Stimulated activated CD8-positive, alpha-beta memory T cell treated with anti-CD3 and anti-CD28 coated beads, Interleukin-12 subunit alpha, Interleukin-12 subunit beta, amount 100 ng/mL, for 4 hours (primary cell): ENCODE measurements around the gene EXOC6.

Experiments used
- DNase-seq: peaks from one replicate; pipeline ENCODE4 v3.0.0-alpha.2; 2020; ENCODE audit warnings: low read depth

The EXOC6 gene

DNA sequence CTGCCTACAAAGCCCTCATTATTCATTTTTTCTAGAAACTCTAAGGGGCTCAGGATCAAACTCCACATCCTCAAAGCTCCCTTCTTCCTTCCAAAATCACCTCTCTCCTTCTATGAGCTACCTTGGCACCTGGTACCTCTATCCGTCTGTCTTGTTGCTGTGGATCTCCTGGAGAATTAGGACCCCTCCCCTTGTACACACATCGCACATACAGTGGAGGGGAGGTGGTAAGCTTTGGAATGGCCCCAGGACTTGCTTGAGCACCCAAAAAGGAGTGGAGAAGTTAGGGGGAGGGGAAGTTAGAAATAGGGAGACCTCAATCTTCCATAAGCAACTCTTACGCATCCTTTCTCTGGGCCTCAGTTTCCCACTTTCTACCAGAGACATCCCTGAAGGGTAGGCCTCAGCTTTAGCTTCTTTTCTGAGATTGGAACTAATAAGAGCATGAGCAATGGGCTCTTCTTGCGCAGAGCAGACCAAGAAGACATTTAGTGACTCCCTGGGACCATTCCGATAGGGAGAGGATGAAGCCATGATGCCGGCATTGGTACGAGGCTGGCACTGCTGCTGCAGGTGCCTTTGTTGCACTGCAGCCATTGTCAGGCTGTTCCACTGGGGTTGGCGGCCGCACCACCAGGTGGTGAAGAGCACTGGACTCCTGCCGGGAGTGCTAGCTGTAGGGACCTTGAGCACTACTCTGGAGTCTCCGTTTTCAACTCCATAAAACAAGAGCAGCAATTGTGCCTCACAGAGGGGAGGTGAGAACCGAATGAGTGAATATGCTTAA is 216.7 kb downstream of the EXOC6 start:
- no peak for DNase-seq

DNA sequence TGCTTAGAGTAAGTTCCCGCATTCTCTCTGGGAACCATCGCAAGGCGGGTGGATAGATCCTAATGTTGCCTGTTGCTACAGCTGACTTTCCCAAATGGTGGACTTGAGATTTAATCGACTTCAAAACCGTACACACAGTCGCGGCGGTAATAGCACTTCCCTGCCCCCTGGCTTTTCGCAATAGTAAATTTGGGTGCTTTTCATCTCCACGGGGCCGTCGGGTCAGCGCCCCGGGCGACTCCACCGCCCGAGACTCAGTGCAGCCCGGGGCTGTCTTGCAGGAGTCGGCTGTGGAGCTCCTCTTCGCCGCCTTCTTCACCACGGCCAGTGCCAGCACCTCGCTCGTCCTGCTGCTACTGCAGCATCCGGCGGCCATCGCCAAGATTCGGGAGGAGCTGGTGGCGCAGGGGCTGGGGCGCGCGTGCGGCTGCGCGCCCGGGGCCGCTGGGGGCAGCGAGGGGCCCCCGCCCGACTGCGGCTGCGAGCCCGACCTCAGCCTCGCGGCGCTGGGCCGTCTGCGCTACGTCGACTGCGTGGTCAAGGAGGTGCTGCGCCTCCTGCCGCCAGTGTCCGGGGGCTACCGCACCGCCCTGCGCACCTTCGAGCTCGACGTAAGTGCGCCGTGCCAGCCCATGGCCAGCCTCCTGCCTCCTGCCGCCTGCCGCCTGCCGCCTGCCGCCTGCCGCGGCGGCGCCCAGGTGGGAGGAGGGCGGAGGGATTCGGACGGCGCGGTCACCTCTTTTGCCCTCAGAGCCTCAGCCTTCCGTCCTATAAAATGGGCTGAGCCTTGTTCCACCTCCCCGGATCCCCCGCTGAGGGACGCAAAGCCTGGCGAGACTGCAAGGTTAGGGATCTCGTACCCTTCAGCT is 217.6 kb downstream of the EXOC6 start:
- DNase-seq: no peak

DNA sequence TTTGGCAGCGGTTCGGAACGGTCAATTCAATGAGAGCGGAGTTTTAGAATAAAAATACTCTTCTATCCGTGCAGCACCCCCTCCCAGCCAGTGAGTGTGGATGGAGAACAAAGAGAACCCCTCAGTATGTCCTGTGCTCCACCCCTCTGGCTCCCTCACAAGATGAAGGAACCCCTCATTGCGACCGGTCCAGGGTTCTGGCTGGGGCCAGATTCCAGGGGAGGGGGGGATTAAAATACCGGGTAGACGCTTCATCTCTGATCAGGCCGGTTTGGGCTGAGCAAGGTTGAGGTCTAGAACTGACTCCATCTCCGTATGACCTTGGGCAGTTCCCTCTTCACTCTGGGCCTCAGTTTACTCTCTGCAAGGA is 218.2 kb downstream of the EXOC6 start:
- no peak for DNase-seq

DNA sequence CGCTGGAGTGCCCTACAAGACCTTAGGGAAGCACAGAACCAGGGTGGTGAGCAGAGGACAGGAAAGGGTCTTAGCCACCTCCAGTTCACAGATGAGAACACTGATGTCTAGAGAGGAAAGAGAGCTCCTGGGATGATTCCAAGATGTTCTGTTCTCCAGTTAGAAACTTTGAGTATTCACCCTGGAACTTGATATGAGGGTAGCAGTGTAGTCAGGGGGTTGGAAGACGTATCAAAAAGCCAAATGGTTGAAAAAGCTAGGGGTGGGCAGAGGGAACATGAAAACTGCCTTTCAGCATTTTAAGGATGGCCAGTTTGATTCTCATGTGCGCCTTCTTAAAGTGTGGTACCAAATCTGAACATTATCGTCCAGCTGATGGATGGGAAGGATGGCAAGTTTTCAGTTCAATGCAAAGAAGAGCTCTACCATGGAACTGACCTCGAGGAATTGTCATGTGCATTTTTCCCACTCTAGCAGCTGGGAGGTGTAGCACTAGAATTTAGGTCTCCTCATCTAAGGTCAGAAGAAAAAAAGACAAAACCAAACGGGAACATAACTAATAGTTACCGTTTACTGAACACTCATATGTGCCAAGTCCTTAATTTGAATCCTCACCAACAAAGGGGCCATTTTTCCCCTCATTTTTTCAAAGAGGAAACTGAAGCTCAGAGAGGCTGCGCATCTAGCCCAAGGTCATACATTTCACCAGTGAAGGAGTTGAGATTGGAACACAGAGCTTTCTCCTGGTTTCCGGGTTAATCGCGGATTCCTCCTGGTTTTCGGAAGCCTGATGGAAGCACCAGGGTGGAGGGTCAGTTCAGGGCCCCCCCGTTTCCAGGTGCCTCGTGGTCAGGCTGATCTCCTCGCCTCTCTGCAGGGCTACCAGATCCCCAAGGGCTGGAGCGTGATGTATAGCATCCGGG is 219.4 kb downstream of the EXOC6 start:
- no peak for DNase-seq

DNA sequence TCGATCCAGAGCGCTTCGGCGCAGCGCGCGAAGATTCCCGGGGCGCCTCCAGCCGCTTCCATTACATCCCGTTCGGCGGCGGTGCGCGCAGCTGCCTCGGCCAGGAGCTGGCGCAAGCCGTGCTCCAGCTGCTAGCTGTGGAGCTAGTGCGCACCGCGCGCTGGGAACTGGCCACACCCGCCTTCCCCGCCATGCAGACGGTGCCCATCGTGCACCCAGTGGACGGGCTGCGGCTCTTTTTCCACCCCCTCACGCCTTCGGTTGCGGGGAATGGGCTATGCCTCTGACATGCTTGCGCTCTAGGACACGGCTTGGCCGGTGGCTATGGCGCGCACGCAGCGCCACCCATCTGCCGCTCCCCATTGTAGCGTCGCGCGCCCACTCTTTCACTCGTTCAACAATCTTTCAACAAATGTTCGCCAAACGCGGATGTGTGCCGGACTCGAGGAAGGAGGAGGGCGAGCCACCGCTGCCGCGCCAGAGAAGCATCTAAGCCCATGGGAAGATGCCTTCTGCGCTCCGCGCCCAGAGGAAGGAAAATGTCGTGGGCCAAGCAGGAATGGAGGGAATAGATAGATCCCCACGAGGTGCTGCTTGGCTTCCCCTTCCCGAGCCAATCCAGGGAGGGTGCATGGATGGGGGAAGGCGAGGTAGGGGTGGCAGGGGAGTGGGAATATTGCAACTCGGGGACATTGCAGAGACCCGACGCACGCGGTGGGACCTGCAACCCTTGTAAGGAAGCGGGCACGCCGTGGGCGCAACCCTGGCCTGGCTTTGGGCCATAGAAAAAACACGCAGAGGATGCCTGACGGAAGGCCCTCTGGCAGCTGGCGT is 220.3 kb downstream of the EXOC6 start:
- DNase-seq: no peak

DNA sequence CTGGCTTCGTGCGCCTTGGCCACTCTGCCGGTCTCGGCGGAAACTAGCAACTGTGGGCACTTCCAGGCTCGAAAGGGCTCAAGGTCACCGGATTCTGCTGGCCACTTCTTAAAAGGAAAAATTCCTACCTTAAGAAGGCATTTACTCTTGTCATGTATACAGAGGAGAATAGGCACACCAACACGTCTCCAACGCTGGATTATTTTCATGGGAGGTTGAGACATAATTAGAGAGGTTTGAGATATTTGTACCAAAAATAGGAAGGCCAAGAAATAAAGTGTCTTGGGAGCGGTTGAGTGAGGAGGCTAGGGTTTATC is 220.9 kb downstream of the EXOC6 start:
- no peak for DNase-seq

DNA sequence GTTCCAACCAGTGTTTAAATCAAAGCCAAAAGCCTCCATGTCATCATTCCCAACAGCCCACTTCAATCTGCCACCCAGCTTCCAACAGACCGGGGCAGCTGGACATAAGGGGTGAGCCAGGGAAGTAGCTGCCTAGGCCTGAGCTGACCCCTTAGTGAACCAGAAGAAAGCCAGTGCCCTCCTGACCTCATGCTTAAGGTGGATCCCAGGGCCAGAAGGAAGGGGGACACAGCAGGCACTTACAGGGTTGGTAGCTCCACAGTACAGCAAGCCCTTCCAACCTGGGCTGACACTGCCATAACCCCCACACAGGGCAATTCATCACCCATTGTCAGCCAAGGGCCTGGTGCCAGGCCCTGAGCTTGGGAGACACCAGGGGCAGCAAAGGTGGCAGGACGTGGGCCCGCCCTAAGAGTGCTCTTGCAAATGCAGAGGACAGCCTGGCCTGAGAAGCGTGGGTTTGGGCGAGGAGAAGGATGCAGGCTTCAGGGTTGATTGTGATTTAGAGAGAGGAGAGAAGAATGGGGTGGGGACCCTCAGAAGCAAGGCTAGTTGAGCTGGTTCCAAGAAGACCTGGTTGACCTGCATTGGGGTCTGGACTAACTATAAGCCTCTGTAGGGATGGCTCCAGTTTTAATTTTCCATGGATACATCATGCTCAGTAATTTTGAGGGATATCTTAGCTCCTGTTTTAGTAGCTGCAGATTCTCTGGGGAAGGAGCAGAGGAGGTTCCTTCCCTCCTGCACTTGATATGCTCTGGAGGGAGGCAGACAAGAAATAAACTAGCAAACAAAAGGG is 222.3 kb downstream of the EXOC6 start:
- DNase-seq: no peak

DNA sequence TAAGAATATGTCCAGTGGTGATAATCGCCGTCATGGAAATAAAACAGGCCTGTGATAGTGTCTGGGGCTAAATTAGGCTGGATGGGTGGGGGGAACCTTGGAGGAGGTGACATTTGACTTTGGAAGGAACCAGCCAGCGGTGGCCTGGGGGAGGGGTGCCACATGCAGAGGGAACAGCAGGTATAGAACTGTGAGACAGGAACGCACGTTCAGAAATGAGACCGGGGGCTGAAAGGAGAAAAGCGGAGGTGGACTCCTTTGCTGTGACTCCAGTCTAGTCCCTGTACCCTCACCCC is 222.8 kb downstream of the EXOC6 start:
- DNase-seq: no peak

DNA sequence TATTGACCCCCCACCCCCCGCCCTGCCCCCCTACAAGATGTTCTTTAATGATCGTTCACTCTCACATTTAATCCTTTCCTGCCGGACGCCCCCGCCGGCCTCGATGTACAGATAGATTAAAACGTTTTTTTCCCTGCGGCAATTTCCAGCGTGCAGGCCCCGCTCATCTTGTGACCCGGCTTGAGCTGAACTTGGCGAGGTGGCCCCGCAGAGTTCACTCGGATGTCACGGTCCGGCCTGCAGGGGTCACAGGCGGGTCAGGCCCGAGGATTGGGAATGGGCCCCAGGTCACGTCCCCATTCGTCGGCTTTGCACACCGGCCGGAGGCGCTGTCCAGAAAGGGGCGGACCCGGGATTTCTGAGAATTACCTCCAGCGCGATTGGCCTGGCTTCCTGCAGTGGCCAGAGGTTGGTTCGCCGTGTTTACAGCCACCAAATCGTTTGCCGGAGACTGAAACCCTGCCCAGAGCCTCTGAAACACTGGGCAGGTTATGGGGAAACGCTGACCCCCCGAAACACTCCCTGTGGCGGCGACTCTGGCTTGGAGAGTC is 223.4 kb downstream of the EXOC6 start:
- DNase-seq: no peak

DNA sequence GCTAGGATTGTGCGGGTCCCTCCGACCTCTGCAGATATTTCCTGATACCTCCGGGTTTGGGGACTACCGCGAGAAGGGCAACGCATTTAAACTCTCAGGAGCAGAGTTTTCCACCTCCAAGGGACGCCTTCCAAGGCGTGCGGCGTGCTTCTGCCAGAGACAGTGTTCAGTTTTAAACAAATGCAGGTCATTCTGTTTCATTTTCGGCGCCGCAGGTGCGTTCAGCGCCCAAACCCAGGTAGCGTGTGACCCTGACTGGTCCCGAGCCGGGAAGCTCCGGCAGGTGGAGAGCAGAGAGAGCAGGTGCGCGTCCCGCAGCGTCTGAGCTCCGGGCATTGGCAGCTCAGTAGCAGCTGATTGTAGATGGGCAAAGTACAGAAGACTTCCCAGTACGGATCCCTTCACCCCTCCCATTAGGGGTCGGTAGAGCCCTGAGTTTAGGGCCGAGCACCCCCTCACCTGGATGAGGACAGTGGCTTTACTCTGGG is 223.9 kb downstream of the EXOC6 start:
- no peak for DNase-seq

DNA sequence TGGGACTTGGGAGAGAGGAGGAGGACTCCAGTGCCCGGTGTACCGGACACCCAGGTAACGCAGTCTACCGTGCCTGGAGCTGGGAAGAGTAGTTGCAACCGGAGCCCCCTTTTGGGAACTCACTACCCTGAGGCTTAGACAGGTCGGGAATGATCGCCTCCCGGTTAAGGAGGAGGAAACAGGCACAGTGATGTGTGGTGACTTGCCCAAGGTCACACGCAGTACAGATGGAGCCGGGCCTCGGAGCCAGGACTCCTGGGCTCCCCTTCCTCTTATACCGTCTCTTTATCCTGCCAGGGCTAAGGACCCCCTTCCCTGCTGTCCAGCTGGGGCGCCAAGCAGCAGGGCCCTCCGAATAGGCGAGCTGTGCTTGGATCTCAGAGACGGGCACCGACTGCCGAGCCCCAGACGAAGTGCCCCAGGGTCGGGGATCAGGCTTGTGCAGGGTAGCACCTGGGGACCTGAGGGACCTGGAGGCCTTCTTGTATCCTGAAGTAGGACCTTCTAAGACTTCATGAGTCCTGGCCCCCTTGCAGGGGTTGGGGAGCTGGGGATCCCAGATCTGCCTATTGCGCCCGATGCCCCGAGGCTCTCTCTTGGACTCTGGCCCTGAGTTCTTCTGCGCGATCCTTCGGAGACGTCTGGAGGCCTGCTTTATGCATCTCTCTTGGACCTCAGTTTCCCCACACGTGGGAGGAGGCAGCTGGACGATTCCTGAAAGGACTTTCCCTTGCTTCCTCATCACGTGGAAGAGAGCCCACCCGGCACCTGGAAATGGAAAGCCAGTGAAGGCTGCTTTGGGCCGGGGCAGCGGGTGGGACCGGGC is 224.6 kb downstream of the EXOC6 start:
- no peak for DNase-seq

DNA sequence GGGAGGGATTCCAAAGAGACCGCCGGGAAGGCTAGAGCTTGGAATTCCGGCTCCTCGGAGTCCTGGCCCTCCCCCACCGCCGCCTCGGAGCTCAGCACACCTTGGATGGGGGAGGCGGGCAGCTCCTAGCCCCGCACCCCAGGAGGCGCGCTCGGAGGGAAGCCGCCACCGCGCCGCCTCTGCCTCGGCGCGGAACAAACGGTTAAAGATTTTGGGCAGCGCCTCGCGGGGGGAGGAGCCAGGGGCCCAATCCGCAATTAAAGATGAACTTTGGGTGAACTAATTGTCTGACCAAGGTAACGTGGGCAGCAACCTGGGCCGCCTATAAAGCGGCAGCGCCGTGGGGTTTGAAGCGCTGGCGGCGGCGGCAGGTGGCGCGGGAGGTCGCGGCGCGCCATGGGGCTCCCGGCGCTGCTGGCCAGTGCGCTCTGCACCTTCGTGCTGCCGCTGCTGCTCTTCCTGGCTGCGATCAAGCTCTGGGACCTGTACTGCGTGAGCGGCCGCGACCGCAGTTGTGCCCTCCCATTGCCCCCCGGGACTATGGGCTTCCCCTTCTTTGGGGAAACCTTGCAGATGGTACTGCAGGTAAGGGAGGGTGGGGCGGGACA is 225.3 kb downstream of the EXOC6 start, which contains the start of gene CYP26A1:
Gene CYP26A1, plus strand, starts transcription at position 355 of the 608 bp plus-strand sequence. Its CDS starts 42 bp downstream, at position 397.
- no peak for DNase-seq

DNA sequence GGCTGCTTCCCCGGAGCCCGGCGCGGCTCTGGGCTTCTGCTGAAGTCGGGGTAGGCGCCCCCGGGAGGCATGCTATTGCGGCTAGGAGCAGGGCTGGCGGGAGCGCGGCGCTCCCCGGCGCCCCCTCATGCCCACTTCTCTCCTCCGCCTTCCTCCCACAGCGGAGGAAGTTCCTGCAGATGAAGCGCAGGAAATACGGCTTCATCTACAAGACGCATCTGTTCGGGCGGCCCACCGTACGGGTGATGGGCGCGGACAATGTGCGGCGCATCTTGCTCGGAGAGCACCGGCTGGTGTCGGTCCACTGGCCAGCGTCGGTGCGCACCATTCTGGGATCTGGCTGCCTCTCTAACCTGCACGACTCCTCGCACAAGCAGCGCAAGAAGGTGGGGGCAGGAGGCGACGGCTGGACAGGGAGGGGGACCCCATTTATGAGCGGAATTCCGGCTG is 225.9 kb downstream of the EXOC6 start:
- DNase-seq: no peak

DNA sequence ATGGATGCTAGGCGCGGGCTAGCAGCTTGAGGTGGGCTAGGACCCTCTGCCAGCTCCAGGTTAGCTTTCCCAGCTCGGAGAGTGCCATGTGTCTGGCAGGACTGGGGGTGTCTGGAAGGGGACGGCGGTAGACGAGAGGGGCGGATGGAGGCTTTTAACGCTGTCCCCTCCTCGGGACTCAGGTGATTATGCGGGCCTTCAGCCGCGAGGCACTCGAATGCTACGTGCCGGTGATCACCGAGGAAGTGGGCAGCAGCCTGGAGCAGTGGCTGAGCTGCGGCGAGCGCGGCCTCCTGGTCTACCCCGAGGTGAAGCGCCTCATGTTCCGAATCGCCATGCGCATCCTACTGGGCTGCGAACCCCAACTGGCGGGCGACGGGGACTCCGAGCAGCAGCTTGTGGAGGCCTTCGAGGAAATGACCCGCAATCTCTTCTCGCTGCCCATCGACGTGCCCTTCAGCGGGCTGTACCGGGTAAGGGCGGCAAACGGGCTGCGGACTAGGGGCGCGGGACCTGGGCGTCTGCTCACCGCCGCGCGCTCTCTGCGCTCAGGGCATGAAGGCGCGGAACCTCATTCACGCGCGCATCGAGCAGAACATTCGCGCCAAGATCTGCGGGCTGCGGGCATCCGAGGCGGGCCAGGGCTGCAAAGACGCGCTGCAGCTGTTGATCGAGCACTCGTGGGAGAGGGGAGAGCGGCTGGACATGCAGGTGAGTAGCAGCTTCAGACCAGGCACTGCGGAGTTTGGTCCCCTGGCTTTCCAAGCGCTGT is 226.5 kb downstream of the EXOC6 start:
- DNase-seq: no peak

DNA sequence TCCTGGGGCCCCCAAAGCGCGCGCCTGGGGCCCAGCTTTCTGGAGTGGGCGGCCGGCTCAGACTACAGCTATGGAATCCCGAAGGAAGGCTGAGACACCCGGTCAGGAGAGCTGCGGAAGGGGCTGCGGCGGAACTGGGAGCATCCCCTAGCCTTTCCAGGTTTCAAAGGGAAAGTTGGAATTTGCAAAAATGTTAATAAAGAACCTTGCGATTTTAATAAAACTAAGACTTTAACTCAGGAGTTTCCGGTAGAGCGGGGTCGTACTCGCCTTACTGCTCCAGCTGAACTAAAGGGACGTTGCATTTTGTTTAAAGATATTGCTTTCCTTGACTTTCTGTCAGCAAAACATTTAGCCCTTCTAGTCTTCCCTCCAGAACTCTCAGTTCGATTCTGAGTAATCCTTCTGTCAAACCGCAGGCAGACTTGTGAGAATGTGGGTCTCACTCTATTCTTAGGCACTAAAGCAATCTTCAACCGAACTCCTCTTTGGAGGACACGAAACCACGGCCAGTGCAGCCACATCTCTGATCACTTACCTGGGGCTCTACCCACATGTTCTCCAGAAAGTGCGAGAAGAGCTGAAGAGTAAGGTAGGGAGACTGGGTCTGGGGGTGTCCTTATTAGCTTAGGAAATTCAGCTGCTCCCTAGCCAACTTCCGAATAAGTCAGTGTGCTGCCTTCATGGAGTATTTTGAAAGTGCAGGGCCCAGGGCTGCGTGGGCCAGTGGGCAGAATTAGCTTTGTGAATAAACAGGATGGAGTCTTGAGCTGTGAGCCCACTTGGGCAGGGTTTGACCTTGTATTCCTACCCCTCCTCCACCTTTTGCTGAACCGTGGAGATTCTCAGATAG is 227.3 kb downstream of the EXOC6 start:
- no peak for DNase-seq

DNA sequence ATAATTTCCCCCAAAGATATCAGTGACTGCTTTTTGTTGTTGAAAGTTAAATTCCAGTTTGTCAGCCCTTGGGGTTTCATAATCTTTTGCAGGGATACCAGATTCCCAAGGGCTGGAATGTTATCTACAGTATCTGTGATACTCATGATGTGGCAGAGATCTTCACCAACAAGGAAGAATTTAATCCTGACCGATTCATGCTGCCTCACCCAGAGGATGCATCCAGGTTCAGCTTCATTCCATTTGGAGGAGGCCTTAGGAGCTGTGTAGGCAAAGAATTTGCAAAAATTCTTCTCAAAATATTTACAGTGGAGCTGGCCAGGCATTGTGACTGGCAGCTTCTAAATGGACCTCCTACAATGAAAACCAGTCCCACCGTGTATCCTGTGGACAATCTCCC is 228.6 kb downstream of the EXOC6 start:
- DNase-seq: no peak

DNA sequence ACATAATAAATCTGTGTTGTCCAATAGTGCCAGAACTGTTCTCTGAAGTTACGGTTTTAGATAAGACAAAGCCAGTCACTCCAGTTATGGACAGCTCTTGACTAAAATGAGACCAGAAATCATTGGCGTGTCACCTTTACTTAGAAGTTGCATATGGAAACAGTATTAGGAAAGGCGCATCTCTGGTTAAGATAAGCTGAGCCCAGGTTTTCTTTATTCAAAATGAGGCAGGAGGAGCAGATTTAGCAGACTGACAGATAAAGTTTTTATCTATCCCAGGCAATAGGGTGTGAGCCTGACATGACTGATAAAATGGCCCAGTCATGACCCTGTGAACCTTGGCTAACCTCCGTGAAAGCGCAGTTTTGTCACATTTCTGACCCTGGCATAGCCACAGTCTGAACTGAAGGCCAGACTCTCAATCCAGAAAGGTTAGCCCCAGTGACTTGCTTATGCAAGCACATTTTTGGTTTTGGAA is 229.6 kb downstream of the EXOC6 start:
- DNase-seq: no peak
